Measurements from ENCODE around the gene CNTN4.

- TF ChIP-seq CTCF (optimal IDR thresholded peaks at IDR 0.05 in 1 of 3, IDR thresholded peaks at IDR 0.05 in 1 of 3, conservative IDR thresholded peaks at IDR 0.05 in 1 of 3; ENCODE audit: extremely low read depth in 1 of 3, insufficient read depth in 2 of 3, low read length in 3 of 3) (no peak), EZH2 (IDR thresholded peaks at IDR 0.05; ENCODE audit: low read length) (no peak)
Observed at GRCh38 chr3:2577571-2577970, 478.9 kb downstream of the CNTN4 start.

All from keratinocyte (primary cell).